Tibial nerve (tissue), 4 donors: ENCODE results near the gene ST6GALNAC4.

Source experiments
- CTCF ChIP-seq, 5 experiments: fragments of 200-600 bp in 3 of 5; fragments of 450-650 bp in 2 of 5; sonication (generic) in 3 of 5; IDR thresholded peaks; one replicate each; pipeline ENCODE4 v1.5.1; 2016 to 2019; ENCODE audit warnings: antibody characterized with exemption in 5 of 5, mild to moderate bottlenecking in 3 of 5, moderate library complexity in 2 of 5
- EP300 ChIP-seq, 2 donors: sonication (generic); formaldehyde crosslinking; IDR thresholded peaks; one replicate each; pipeline ENCODE4 v1.6.1; 2017; ENCODE audit warnings: antibody characterized with exemption in 2 of 2, mild to moderate bottlenecking in 1 of 2
- POLR2A ChIP-seq, 2 donors: fragments of 450-650 bp; IDR thresholded peaks; one replicate each; pipeline ENCODE4 v1.6.1; 2017; ENCODE audit warnings: antibody characterized with exemption in 2 of 2, mild to moderate bottlenecking in 2 of 2, moderate library complexity in 2 of 2

DNA sequence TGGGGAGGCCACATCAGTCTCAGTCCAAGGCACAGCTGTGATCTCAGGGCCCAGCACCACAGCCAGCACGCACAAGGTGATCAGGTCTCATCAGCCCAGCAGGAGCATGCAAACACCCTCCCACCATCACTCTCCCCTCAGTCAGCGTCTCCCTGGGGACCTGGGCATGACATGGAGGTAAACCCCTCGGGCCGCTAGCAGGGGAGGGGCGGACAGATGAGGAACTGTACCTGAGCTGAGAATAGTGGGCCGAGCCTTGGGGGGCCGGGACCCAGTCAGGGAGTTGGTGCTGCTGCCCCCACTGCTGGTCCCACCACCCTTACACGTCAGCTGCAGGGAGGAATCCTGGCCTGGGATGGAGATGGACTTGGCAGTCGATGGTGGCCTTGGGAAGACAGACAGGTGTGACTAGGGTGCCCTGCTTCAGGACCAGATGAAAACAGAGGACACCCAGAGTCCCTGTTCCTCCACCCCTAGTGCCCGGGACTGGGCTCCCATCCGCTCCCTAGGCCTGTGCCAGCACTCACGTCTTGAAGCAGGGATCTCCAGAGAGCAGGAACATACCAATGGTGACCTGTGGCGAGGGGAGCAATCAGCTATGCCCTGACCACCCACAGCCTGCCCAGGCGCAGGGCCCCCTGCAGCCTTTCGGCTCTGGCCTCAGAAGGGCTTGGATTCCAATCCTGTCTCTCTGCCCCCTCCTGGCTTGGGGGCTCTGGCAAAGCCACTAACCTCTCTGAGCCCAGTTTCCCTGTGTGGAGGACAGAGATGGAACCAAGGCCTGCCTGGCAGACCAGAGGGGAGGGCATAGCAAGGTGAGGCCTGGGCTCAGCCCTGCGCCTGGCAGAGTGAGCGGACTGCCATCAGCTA is 31.2 kb upstream of the ST6GALNAC4 start:
- TF ChIP-seq CTCF (IDR thresholded peaks at IDR 0.05): no peak
- TF ChIP-seq EP300 (IDR thresholded peaks at IDR 0.05): no peak
- TF ChIP-seq POLR2A (IDR thresholded peaks at IDR 0.05): no peak
